ACHN (cell line): ENCODE measurements around the gene MYH13.

Experiments used
- DNase-seq: peaks from one replicate; pipeline ENCODE4 v3.0.0-alpha.2; 2015
- in situ Hi-C: cut with HindIII; loops from 2 replicates; pipeline ENCODE4 v1.10.0; 2017; ENCODE audit warnings: low sequenced_read_pairs, low pct_ligation_motif_present, low pct_unique_long_range_greater_than_20kb

Gene MYH13

DNA sequence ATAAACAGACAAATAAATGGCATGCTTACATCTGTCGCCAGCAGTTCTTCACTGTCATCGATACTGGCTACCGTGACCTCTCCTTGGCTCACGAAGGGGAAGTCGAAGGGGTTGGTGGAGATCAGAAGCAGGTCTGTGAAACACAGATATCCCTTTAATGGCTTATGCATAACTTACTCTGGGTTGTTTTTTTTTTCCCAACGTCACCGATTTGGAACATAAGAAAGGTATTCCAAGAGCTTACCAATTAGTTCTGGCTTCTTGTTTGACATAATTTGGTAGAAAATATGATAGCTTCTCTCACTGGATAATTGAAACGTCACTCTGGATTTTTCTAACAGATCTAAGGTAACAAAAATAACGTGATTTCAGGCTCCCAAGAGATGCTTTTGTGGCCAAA is 18.2 kb downstream of the MYH13 start:
- no peak for DNase-seq
- in situ Hi-C loops: no loop called here

DNA sequence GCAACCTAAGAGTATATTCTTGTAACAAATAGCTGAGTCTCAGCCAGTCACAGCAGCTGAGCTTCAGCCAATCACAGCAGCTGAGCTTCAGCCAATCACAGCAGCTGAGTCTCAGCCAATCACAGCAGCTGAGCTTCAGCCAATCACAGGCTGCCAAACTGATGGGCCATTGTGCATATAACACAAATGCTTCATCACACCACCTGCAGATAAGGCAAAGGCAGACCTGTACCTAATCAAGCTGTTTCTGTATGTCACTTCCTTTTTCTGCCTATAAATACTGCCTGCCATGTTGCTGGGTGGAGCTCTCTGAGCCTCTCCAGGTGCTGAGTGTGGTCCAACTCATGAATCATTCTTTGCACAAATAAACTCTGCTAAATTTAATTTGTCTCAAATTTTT is 19.9 kb downstream of the MYH13 start:
- no peak for DNase-seq
- in situ Hi-C loops: no loop called here

DNA sequence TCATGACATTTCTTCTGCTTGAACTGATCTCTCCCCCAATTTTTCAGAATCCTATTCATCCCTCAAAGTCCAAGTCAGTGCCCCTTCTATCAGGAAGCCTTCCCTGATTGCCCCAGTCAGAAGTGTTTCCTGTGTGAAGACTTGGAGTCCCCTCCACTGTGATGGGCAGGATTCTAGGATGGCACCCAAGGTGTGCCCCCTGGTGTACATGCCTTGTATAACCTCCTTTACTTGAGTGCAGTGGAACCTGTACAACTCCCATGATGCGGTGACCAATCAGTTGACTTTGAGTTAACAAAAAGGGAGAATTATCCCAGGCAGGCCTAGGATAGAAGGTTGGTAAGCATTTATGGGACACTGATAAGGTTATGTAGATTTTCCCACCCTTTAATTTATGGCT is 23.4 kb downstream of the MYH13 start:
- DNase-seq: peak; percentile 26
- in situ Hi-C loops: no loop called here

DNA sequence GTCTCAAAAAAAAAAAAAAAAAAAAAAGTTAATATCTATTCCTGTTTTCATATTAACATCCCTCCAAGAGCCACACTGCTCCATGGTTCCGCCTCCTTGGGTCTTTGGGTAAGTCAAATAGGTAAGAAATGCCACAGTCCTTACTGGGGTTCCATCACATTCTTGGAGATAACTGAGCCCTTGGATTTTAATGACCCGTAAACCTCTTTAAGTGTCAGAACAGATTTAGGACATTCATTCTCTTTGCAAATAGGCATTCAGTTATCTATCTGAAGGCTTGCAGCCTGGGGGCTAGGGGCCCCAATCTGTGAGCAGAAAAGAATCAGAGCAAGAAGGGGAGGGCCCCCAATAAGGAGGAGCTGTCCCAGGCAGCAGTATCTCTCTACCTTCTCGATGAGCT is 28.0 kb downstream of the MYH13 start:
- in situ Hi-C loops: no loop called here
- no peak for DNase-seq

DNA sequence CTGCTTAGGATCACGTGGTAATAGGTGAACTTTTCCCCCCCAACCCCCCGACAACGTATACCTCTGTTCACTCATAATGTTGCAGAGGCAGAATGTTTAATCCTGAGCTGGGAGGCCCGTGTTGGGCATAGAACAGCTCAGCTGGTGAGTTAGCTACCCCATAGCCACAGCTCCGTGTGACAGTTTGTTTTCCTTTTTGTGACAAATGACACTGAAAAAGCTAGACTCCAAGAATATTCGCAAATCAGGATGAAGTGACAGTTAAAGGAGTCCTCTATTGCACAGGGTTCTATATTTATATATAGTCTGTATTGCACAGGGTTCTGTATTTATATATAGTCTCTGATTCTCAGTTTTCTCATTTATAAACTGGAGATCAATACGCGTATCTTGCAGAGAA is 33.8 kb downstream of the MYH13 start:
- DNase-seq: no peak
- in situ Hi-C loops: no loop called here

DNA sequence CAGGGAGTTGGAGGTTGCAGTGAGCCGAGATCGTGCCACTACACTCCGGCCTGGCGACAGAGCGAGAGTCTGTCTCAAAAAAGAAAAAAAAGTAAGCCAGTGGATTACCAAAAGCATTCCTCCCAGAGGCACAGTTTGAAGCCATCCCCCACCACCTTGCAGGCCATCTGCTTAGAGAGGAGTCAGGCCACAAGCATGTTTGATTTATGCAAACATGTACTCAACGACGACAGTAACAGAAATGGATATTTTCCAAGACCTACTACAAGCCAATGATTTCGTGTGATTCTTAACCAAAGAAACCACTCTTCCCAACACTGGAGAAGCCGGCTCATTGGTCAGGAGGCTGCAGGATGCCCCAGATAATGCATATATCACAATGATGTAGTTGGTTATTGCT is 34.8 kb downstream of the MYH13 start:
- DNase-seq: no peak
- in situ Hi-C loops: no loop called here

DNA sequence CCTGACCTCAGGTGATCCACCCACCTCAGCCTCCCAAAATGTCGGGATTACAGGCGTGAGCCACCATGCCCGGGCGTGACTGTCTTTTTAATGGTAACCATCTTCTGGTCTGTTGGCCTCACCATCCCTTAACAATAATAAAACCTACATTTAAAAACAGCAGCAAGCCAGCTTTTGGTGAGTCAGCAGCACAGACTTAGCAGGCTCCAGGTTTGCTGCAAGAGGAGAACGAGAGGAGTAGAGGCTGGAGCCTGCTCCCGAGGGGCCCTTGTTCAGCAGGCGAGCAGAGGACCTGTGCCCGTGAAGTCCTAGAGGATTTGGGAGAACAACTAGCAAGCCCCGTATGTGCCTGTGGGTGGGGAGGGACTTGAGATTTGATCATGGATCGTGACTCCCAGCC is 35.7 kb downstream of the MYH13 start:
- no peak for DNase-seq
- in situ Hi-C loops: no loop called here

DNA sequence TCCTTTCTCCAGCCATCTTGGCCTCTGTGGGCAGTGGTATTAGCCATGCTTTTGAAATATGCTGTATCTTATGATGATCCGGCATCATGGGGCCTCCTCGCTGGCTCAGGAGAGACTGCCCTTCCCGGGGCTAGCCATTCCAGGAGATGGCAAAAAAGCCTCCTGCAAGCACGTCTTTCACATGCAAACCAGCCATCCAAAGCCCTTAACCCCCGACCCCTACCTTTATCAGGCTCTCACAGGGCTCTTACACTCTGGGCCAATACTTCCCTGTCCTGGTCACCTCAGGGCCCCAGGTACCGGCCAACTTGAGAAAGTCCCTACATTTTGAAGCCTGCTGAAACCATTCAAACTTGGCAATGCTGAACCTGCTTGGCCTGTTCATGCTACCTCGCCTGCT is 36.4 kb downstream of the MYH13 start:
- in situ Hi-C loops: no loop called here
- DNase-seq: no peak

DNA sequence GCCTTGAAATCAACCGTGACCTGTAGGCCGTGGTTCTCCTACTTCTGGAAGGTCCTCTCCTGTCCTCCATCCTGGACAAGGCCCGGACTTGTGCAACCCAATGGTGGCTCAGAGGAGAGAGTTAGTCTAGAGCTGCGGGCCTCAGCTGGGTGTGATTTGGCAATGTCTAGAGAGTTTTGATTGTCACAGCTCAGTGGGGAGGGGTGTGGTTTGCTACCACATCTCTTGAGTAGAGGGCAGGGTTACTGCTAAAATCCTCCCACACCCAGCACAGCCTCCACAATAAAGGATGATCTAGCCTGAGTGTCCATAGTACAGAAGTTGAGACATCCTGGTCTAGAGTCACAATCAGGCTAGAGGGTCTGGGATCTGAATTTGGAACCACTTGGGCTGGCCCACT is 40.3 kb downstream of the MYH13 start:
- no peak for DNase-seq
- in situ Hi-C loops: no loop called here

DNA sequence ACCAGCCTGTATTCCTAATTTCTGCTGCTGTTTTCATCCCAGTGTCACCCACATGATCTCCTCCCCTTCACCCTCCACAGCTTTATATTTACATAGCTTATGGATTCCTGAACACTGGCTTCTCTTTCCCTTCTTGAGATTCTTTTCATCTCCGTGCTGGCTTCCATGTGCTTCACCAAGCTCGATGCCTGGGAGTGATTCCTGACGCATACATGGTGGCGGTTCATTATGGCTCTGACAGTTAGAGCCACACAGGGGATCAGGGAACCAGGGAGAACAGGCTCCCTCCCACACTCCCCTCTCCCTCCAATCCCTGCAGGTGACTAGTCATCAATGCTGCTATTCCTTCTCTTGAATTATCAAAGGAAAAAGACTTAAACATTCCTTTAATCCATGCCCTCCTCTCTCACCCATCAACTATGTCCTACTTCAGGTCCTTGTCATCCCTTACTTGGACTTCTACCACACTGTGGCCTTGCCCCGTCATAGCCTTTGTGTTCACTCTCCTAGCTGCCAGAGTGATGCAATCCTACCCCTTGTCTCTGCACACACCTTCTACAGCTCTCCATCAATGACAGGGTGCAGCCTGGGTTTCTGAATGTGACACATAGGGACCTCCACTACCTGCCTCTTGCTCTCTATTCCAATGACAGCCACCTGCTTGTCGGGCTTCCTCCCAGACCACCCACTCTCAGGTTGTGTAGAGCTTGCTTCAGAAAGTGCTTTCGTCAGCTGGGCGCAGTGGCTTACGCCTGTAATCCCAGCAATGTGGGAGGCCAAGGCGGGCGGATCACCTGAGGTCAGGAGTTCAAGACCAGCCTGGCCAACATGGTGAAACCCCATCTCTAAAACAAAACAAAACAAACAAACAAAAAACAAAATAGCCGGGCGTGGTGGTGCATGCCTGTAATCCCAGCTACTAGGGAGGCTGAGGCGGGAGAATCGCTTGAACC is 43.6 kb downstream of the MYH13 start:
- in situ Hi-C loops: no loop called here
- no peak for DNase-seq

DNA sequence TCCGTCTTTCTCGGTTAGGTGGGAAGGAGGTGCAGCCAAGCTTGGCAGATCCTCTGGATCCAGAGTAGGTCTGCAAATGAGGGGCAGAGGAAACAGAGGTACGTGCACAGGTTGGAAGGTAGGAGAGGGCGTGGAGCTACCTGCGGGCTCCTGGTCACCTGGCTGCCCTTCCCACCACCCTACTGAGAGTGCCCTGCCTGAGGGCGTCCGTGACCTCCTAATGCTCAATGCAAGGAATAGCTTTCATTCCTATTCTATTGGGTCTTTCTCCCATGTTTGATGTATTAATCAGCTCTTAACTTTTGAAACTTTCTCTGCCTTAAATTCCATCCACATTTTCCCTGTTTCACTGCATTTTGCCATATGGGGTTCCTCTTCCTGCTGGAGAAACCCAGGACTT is 44.6 kb downstream of the MYH13 start:
- DNase-seq: no peak
- in situ Hi-C loops: no loop called here

DNA sequence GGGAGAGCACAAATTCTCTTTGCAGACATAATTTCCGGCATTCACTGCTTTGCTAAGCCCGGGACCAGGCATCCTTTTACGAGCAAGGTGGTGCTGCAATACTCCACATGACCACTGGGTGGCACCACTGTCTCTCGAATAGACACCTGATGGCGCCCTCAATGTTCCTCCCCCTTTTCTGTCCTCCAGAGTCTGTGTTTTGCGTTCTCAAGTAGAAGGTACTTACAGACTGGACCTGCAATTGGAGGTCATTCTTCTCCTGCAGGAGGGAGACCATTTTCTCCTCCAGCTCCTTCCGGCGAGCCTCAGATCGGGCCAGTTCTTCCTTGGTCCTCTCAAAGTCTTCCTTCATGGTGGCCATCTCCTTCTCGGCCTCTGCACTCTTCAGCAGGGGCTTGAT is 45.2 kb downstream of the MYH13 start:
- peak; percentile 80 for DNase-seq
- in situ Hi-C loops: no loop called here

DNA sequence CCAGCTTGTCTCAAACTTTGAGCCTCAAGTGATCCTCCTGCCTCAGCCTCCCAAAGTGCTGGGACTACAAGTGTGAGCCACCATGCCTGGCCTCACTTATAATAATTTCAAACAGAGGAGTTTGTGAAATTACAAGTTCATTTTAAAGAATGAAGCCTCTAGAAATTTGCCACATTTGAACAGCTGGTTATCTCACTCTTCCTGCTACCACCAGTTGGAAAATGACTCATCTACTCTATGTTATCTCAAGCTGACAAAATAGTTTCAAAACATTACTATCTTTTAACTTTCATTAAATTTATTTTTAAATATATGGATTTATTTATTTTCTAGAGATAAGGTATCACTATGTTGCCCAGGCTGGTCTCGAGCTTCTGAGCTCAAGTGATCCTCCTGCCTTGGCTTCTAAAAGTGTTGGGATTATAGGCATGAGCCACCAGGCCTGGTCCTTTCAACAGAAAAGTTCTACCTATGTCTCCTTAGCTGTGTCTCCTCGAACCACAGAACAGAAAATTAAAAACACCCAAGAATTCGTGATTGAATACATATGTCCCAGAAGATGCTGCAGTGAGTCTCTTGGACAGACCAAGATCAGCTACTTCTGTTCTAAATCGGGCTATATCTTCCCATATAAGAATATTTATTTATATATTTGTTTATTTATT is 47.6 kb downstream of the MYH13 start:
- in situ Hi-C loops: no loop called here
- no peak for DNase-seq

DNA sequence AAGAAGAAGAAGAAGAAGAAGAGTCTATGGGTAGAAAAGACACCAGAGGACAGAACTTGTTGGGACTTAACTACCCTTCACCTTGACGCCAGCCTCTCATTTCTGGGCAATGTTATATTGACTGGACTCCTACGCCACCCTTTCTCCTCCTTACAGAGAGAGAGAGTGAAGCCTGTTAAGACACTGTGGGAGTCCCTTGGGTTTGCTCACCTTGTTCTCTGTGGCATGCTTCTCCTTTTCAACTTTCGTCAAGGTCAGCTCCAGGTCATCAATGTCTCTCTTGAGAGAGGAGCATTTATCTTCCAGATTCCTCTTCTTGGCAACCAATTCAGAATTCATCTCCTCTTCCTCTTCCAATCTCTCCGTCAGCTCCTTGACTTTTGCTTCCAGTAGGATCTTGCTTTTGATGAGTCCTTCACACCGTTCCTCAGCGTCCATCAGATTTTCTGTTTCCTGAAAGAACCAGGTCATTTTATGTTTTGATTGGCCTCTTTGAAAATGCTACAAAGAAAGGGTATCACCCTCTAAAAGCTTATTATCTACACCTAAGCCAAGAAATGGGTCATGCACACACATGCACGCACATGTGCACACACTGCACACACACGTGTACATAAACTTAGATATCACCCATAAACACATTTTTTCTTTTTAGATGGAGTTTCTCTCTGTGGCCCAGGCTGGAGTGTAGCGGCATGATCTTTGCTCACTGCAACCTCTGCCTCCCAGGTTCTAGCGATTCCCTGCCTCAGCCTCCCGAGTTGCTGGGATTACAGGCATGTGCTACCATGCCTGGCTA is 48.8 kb downstream of the MYH13 start:
- in situ Hi-C loops: no loop called here
- DNase-seq: no peak

DNA sequence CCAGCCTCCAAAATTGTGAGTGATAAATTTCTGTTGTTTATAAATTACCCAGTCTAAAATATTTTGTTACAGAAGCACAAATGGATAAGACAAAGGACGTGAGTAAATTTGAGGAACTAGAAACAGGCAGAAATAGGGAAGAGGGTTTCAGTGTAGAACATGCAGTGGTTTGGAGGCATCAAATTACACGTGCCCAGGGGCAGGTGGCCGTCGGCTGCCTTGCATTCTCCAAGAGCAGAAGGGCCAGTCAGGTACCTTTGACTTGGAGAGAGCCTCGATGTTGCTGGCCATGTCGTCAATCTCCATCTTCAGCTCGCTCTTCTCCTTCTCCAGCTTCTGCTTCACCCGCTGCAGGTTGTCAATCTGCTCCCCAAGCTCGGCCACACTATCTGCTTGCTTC is 54.3 kb downstream of the MYH13 start:
- no peak for DNase-seq
- in situ Hi-C loops: no loop called here

DNA sequence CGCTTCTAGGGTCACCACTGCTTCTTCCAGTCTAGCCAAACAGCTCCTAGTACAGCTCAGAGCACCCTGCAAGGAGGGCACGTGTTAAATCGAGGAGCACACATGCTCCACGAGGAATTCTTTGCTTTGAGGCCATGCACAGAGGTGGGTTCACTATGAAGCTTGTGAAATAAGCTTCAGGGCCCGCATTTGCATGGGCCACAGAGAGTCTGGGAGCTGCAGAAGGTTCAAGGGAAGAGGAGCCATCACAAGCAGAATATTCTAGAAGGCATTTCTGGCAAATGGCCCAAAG is 55.3 kb downstream of the MYH13 start:
- in situ Hi-C loops: no loop called here
- DNase-seq: no peak

DNA sequence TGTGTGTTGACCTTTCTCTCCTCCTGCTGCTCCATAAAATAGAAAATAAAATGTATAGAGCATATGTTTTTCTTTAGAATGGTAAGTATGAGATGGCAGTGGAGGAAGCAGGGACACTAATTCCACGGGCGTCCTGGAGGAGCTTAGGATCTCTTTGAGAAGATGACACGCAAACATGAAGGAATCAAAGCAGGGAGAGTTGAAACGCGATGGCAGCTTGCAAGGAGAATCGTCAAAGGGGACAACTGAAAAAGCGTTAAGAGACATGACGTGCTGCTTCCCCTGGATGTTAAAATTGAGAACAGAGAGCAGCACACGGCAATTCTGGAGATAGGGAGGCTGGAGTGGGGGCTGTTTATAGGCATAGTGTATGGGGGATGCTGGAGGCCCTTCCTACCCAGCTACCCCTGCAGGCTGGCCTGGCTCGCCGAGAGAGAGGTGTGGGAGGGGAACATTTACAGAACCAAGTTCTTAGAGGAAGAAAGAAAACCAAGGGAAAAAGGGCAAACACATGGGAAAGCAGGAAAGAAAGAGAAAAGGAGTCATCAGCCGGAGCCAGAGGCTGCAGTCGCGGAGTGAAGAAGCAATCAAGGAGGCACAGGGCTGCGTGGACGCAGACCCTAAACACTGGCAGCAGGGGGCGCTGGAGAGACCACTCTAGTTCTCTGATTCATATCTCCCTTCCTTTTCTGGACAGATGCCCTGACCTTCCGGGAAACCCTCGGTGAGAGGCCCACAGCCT is 55.8 kb downstream of the MYH13 start:
- DNase-seq: peak; percentile 22
- in situ Hi-C loops: no loop called here

DNA sequence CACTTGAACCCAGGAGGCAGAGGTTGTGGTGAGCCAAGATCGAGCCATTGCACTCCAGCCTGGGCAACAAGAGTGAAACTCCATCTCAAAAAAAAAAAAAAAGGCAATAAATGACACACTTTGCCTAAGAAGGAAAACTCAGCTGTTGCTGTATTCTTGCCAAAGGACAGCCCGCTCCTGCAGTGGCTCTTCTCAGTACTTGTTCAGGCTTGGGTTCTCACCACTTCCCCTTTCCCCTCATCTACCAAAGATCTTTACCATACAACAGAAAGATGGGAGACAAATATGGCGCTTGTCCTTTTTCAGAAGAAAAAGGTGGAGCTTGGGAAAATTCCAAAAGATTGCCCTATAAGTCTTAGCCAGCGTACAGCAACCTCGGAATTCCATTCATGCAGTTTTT is 58.5 kb downstream of the MYH13 start:
- in situ Hi-C loops: no loop called here
- DNase-seq: no peak
